Right atrium auricular region (tissue), 2 donors: ENCODE measurements around the gene TNNT2. TPM values are rescaled to one million over a fixed set of nuclear protein-coding genes. Genes with fewer than 3 reads are reported as not detected.
A peak's percentile ranks its signal among the peaks of the same experiment; 100 is the strongest.

Source experiments
- DNase-seq: peaks from one replicate; pipeline ENCODE4 v3.0.0-alpha.2; 2019; ENCODE audit warnings: low spot score
- H3K27ac ChIP-seq, 2 donors: fragments of 200-600 bp; sonication (generic); 1 replicate in 1 of 2; 2 replicates in 1 of 2; pipeline ENCODE4 v1.5.1; 2016 to 2019
- H3K27me3 ChIP-seq, 2 donors: fragments of 200-600 bp; sonication (generic); one replicate each; pipeline versions ENCODE4 v1.5.1 to v1.6.0; 2017 to 2019
- H3K36me3 ChIP-seq: fragments of 200-600 bp; sonication (generic); one replicate; pipeline ENCODE4 v1.5.1; 2016
- H3K4me1 ChIP-seq, 2 donors: fragments of 200-600 bp; sonication (generic); one replicate each; pipeline versions ENCODE4 v1.5.1 to v1.6.0; 2017 to 2019
- H3K4me3 ChIP-seq, 2 donors: fragments of 200-600 bp; sonication (generic); 1 replicate in 1 of 2; 2 replicates in 1 of 2; pipeline ENCODE4 v1.5.1; 2017 to 2019; ENCODE audit warnings: mild to moderate bottlenecking in 1 of 2, moderate library complexity in 1 of 2
- H3K9me3 ChIP-seq, 2 donors: fragments of 200-600 bp; sonication (generic); one replicate each; pipeline ENCODE4 v1.5.1; 2019
- CTCF ChIP-seq, 2 donors: fragments of 200-600 bp; sonication (generic); IDR thresholded peaks; one replicate each; pipeline ENCODE4 v1.5.1; 2019; ENCODE audit warnings: antibody characterized with exemption in 2 of 2
- total RNA-seq, 2 donors: library from RNA; depleted of rRNA; stranded (reverse); fragments of >200 nt; gene quantifications; one replicate each; pipeline ENCODE4 v1.1.0, GENCODE V29; 2016

Gene TNNT2
- total RNA-seq, 2 donors from 2014 or later, result 4,112 to 12,321 TPM

GRCh38 chr1:201408176-201408833 lies 30.8 kb upstream of the TNNT2 start:
- H3K9me3 ChIP-seq, result no peaks in the 10 kb centered on the region
- H3K27me3 ChIP-seq, result no peaks in the 10 kb centered on the region
- peaks cover 0 to 11% of the 10 kb centered on the region in 2 donors for H3K4me1 ChIP-seq
- peak; percentile 93 to 95 for TF ChIP-seq CTCF (IDR thresholded peaks at IDR 0.05)
- no peak overlapping the region for H3K4me3 ChIP-seq
- no peak overlapping the region for H3K27ac ChIP-seq
- peak; percentile 80 for DNase-seq
- no peaks in the 10 kb centered on the region for H3K36me3 ChIP-seq

- no peaks in the 10 kb centered on the region for H3K9me3 ChIP-seq
- H3K27me3 ChIP-seq, result no peaks in the 10 kb centered on the region
- H3K4me3 ChIP-seq, result no peak overlapping the region
- no peaks in the 10 kb centered on the region for H3K36me3 ChIP-seq
- peaks cover 0 to 11% of the 10 kb centered on the region in 2 donors for H3K4me1 ChIP-seq
- no peak for TF ChIP-seq CTCF (IDR thresholded peaks at IDR 0.05)
- no peak for DNase-seq
- H3K27ac ChIP-seq, result no peak overlapping the region
Observed at GRCh38 chr1:201406831-201407406, 29.4 kb upstream of the TNNT2 start.

- no peak for DNase-seq
- H3K4me1 ChIP-seq, result peaks cover 0 to 12% of the 10 kb centered on the region in 2 donors
- no peak overlapping the region for H3K27ac ChIP-seq
- no peaks in the 10 kb centered on the region for H3K27me3 ChIP-seq
- no peak overlapping the region for H3K4me3 ChIP-seq
- no peaks in the 10 kb centered on the region for H3K36me3 ChIP-seq
- no peaks in the 10 kb centered on the region for H3K9me3 ChIP-seq
- TF ChIP-seq CTCF (IDR thresholded peaks at IDR 0.05), result no peak
Observed at GRCh38 chr1:201405484-201405831, 28.0 kb upstream of the TNNT2 start.

- no peak for TF ChIP-seq CTCF (IDR thresholded peaks at IDR 0.05)
Observed at GRCh38 chr1:201404722-201405483, 27.4 kb upstream of the TNNT2 start.

GRCh38 chr1:201404055-201404454 lies 26.6 kb upstream of the TNNT2 start:
- H3K27ac ChIP-seq, result no peak overlapping the region
- H3K36me3 ChIP-seq, result no peaks in the 10 kb centered on the region
- no peak for DNase-seq
- peaks cover 0 to 26% of the 10 kb centered on the region in 2 donors for H3K4me1 ChIP-seq
- H3K4me3 ChIP-seq, result no peak overlapping the region
- TF ChIP-seq CTCF (IDR thresholded peaks at IDR 0.05), result no peak
- no peaks in the 10 kb centered on the region for H3K9me3 ChIP-seq
- H3K27me3 ChIP-seq, result peaks cover 0 to 7% of the 10 kb centered on the region in 2 donors

More at GRCh38 chr1:201404722-201405483, 27.4 kb upstream of the TNNT2 start:
- DNase-seq, result no peak
- Histone ChIP-seq H3K27me3 (peaks cover 0 to 1% of the 10 kb centered on the region in 2 donors), H3K36me3 (no peaks in the 10 kb centered on the region), H3K9me3 (no peaks in the 10 kb centered on the region), H3K4me1 (peaks cover 0 to 17% of the 10 kb centered on the region in 2 donors), H3K4me3 (no peak overlapping the region), H3K27ac (no peak overlapping the region)
